NCI-H2107 treated with DMSO at 0.1 percent for 48 hours (cell line): ENCODE results near the gene ABCG5.

Source experiments
- DNase-seq: peaks from one replicate; lab custom pipeline; 2025; ENCODE audit not compliant: unreplicated experiment; lab: John Stamatoyannopoulos, UW

Gene ABCG5

DNA sequence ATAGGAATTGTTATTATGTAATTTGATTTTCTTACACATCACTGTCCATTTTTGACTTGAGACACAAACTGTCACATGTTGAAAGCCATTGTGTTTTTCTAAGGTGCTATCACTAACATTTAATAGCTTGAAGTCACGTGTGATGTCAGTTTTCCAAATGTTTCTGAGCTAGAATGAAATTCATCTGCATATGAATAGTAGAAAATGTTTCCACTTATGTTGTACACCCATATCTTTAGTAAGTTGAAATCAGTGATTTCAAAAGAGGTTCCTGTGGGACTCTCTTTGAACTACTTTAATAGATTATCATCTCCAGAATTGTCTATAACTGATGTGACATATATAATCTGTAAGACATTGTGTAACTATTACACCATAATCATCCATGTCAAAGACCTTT, 27.8 kb downstream of the ABCG5 start:
- no peak for DNase-seq

DNA sequence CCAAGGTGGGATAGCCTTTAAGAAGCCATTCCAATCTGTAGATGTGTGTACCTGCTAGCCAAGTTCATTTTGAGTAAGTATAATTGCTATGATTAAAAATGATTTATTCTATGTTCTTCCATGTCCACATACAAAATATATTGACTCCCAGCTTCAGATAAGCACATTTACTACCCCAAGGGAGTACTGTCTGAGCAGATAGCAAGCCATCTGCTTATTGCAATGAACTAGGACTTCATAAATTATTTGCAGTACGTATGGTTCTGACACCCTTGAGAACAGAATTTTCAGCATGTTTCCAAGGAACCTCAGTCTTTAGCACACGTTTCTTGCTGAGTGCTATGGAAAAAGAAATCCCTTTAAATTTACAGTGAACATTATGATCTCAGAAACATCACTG, 28.2 kb downstream of the ABCG5 start:
- no peak for DNase-seq

DNA sequence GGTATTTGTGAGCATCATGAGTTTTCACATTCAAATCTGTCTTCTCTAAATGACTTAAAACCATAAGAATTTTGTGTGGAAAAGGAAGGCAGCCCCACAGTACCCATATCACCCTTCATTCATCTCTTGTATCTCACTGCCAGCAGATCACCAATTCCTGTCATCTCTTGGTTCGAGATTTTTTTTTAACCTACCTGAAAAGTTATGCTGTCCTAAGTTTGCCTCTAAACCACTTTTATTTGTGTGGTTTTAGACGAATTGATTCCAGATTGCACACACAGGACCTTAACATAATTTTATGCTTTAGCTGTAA, 32.0 kb downstream of the ABCG5 start:
- no peak for DNase-seq

DNA sequence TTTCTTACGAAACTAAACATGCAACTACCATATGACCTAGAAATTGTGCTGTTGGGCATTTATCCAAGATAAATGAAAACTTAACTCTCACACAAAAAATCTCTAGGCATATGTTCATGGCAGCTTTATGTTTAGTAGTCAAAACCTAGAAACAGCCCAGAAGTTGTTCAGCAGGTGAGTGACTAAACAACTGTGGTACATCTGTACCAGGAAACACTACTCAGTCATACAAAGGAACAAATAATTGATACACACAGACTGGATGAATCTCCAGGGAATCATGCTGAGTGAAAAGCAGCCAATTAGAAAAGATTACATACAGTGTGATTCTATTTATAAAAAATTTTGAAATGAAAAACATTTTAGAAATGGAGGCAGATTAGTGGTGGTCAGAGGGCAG, 35.5 kb downstream of the ABCG5 start:
- no peak for DNase-seq

DNA sequence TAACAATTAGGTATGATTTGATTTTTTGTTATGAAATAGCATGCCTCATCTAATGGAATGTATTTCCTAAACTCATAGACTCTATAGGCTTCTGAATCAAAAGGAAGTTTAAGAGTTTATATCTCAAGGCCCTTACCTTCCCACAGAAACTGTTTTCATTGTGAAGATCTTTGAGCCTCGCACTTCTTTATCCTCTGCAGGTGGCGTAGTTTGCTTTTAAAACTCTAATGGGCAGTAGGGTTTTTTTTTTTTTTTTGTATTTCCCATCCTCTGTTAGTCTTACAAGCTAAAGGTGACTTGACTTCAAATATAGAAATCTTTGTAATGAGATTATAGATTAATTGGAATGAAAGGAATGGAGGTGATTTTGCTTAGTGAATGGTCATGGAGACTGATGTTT, 36.5 kb downstream of the ABCG5 start:
- DNase-seq = no peak

DNA sequence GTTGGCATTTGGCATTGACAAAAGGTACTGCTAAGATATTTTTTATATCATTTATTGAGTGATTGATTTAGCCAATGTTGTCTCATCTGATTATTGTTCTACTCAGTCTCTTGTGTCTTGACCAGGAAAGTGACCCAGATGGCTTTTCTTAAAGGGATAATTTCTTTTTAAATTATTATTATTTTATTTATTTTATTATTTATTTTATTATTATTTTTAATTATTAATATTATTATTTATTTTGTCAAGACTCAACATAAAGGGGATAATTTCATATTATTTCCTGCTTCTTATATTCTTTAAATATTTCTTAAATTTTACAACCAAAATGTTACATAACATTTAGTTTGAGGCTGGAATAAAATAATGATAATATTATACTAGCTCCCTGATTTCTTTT, 37.7 kb downstream of the ABCG5 start:
- DNase-seq = no peak

DNA sequence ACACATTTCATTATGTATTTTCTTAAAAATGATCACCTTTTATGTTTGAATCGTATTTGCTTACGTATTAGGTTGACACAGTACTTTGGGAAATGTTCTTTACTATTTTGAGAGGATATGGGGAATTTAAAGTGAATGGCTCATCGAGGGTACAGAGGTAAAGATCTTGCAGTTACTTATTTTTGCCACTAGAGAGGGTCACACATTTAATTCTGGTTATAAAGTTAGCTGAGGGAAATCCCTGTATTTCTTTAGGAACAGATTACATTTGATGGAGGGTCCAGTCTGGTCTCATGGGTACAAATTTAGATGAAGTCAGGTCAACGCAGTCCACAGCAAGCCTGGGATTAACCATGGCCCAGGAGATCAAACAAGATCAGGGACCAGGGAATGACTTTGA, 40.3 kb downstream of the ABCG5 start:
- no peak for DNase-seq

DNA sequence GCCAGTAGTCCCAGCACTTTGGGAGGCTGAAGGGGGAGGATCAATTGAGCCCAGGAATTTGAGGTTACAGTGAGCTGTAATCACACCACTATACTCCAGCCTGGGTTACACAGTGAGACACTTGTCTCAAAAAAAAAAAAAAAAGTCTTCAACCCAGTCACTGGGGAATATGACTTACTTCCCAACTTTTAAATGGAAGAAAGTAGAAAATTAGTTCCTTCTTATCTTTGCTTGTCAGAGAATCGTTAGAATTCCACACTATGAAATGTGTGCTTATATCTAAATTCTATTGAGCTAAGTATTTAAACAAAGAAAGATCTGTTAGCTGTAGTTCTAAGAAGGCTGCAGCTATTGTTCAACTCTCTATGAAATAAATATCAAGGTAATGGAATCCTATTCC, 42.4 kb downstream of the ABCG5 start:
- no peak for DNase-seq

DNA sequence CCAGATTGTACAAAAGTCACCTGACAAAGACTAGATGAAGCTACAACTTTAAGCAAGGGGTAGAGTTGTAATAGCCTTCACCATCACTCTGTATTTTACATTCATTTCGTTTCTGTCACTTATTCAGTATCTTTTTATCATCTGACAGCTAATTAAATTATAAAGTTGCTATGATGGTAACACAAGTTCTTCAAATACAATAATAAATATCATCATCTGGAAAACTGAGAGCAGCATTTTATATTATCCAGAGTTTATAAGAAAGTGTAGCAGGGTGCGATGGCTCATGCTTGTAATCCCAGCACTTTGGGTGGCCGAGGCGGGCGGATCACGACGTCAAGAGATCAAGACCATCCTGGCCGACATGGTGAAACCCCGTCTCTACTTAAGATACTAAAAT, 43.7 kb downstream of the ABCG5 start:
- no peak for DNase-seq

DNA sequence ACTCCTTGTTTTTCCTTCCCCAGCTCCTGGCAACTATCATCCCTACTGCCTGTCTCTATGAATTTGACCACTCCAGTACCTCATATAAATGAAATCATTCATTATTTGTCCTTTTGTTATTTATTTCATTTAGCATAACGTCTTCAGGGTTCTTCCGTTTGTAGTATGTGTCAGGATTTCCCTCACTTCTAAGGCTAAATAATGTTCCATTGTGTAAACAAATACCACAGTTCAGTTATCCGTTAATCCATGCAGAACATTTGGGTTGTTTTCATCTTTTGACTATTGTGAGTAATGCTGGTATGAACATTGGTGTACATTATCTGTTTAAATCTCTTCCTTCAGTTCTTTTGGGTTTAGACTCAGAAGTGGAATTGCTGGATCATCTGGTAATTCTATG, 46.0 kb downstream of the ABCG5 start:
- DNase-seq = no peak

DNA sequence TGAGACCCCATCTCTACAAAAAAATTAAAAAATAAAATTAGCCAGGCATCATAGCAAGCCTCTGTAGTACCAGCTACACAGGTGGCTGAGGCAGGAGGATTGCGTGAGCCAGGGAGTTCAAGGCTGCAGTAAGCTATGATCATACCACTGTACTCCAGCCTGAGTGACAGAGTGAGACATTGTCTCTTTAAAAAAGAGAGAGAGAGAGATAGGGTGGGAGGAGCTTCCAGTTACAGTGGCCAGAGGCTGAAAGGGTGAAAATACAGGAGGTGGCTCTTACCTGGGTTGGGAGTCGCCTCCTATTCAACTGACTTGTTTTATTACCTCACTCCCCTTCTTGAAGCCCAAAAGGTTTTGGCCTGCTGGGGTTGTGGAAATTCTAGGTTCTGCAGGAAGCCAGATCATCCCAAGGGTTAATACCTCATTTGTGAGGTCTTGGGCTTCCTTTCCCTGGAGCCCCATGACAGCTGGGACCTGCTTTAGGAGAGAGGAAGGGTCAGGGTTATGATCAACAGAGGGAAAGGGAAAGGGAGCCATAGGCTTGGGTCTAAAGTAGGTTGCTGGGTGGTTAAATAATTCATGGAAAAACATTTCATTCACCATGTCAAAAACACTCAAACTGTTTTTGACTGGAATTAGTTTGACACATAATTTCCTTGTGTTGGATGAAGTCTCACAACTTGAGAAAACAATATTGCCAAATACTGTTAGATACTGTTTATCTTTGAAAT, 47.4 kb downstream of the ABCG5 start:
- no peak for DNase-seq

DNA sequence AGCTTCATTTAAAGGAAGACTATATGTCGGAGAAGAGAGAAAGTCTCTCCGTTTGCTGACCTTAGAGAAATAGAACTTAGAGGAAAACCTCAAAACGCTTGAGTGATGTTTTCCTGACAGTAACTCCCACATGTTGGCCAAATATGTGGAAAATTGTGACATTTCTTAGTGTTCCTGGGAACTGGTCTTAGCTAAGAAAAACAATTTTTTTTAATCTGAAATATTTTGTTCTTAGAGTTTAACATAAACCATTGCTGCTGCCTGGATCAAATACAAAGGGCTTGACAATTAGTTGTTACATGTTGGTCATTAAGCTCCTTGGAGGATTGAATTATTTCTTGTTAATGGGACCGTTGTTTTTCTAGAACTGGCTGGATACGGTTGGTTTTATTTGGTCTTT, 48.5 kb downstream of the ABCG5 start:
- no peak for DNase-seq

DNA sequence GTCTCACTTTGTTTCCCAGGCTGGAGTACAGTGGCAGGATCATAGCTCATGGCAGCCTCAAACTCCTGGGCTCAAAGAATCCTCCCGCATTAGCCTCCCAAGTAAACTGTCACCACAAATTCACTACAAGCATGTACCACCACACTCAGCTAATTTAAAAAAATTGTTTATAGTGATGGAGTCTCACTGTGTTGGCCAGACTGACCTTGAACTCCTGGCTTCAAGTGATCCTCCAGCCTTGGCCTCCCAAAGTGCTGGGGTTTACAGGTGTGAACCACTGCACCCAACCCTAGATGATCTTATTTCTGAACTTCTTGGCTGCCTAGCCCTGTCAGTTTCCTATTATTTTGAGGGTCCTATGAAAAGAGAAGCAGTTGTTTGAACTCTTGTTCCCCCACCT, 50.0 kb downstream of the ABCG5 start:
- DNase-seq = no peak

DNA sequence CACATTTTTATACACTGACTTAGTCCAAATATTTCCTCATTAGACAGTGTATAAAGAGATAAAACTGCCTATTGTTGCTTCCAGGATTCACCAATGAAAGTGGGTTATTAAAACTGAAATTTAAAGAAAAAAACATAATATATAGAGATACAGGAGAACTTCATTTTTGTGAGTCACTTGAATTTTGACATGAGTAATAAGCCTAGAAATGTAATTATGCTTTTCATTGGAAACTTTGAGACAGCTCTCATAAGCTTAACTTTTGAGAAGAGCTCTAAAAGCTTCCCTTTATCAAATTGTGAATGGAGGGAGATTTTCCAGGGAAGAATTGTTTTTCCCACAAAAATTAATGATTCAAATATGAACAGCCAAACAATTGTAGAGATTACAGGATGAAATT, 50.7 kb downstream of the ABCG5 start:
- DNase-seq = no peak

DNA sequence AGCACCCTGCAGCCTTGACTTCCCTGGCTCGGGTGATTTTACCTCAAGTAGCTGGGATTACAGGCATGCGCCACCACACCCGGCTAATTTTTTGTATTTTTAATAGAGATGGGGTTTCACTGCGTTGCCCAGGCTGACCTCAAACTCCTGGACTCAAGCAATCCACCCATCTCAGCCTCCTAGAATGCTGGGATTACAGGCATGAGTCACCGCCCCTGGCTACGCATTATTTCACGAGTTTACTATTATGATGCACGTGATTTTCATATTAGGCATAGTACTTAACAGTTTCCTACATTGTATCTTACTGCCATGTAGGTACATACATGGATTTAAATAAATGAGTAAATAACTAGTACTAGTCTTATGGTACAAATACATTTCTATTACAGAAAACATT, 60.4 kb downstream of the ABCG5 start:
- no peak for DNase-seq

DNA sequence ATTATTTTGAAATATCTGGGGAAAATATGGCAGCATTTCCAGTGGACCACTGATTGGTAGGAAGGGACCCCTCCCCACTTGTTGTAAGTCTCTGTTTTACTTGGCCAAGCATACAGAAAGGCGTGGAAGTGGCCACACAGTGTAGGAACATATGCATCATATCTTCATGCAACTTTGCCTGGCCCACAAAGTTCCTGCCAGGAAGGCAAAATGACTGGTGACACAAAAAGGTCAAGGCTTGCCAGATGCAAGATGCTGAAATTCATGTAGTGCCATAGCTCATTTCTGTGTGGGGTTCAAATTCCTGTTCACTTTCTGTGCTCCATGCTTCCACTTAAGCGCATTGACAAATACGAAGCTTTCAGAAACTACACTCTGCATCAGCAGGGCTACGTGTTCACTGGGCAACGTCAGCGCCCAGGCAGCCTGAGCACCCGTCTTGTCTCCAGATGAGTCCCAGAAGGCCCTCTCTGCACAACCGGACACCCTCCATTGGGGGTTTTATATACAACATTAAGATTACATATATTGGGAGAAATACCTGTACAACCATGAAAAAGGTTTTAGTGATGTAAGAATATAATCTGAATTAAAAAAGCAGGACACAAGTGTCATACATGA, 61.2 kb downstream of the ABCG5 start:
- no peak for DNase-seq

DNA sequence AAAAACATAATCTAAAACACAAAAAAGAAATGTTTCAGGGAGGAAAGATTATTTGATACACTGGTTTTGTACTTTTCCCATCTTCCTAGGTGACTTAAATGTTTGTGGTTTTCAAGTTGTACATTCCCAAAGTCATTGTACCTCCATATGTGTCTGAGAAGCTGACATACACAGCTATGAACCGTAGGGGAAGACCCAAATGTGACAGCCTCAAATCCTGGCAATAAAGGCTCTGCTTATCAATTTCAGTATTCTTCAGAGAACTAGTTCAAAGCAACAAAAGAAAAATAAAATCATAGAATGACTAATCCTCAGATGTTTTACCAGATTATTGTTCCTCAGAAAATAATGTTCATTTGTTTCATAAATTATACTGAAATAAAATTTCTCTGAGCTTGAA, 62.3 kb downstream of the ABCG5 start:
- DNase-seq = no peak

DNA sequence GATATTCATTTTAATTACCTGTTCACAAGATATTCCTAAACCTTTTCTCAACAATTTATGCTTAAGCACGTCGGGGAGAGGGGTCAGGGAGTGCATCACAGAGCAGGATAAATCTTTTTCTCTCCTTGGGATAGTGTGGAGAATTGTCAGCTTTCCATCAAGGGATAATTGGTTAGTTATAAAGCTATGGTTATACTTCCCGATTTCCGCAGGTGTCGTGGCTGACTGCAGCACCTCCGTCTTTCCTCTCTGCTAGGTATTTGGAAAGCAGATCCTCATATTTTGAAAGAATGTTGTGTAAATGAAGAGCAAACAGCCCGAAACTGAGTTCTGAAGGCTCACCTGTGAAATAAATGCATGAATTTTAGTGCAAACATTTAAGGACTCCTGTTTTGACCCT, 64.0 kb downstream of the ABCG5 start:
- no peak for DNase-seq

DNA sequence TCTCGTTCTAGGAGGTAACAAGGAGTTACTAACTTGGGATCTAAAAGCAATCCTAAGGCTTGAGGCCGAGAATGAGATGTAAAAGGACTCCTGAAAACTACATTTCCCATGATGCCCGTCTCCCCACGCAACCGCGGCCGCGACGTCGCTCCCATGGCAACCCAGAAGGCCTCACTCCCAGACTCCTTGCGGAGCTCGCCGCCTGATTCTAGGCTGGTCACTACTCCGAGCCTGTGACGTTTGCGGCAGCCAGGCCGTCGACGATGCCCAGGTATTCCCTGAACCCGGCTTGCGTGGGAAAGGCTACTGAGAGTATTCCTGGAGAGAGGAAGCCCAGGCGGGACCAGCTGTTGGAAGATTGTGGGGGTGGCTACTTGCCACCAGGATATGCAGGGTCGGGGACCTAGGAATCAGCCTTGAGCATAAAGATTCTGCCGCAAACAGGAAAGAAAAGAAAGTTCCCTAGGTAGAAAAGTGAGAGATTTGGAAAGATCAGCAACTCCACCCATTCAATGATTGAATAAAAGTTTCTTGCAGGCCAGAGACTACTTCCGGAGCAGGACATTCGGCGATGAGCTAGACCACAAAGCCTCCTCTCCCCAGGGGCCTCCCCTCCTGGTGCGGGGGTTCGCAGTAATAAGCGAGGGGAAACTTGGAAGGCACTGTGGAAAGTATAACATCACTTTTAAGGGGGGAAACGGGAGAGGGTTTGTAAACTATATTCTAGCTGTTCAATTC, 64.6 kb downstream of the ABCG5 start, which contains the start of gene DYNC2LI1:
DYNC2LI1 (plus strand) TSS at position 164 of the 738 bp plus-strand sequence; CDS start at position 264, 100 bp downstream.
- DNase-seq = peak; percentile 80

DNA sequence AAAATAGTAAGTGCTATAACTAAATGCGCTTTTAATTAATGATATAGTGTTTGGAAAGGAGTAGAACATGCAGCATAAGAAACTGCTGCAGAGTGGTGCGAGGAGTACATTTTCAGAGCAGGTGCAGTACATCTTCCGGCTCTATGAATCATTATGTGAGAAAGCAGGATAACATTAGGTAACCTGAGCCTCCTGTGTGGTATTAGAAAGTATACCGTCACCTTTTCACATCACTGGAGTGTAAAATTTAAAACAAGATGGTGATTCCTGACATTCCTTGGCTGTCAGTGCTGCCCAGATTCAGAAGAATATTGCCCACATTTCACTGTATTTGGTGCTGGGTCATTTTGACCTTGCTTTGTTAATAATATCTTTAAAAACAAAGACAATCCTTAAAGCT, 72.6 kb downstream of the ABCG5 start:
- peak; percentile 85 for DNase-seq

DNA sequence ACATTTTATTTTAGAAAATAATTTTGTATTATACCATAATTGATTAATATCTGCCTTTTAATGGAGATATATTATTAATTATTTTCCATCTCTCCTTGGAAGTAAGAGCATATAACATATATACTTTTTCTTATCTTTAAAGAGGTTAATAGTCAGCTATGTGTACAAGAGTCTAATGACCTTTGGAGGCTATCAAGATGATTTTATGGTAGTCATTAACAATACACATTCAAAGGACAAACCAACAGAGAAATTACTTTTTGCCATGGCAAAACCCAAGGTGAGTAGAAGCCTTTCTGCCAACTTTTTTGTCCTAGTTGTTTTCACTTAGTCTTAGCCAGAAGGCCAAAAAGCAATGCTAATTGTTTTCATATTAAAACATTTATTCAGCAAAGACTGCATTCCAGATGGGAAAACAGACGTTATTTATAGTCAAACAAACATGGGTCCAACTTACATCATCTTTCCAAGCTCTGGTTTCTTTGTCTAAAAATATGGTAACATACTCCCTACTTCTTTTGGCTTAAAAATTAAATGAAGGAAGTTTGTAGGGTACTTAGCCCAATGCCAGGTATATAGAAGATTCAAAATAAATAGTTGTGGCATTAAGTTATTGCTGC, 74.4 kb downstream of the ABCG5 start:
- no peak for DNase-seq

DNA sequence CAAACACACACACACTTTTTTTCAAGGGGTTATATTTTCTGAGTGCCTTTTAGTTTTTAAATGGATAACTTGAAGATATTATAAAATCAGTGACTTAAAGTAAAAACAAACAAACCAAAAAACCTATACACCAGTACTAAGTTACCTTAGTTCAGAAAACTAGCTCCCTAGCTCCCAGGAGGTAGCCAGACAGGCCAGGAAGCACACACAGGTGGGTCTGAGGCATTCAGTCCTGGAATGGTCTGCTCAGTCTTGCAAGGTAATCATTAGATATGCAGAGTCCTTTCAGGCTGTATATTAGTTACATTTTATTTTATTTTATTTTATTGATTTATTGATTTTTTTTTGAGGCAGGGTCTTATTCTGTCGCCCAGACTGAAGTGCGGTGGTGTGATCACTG, 75.5 kb downstream of the ABCG5 start:
- DNase-seq = no peak
